UCSD-AML1 (cell line): ENCODE measurements around the gene MAML2.

ENCODE experiments used
- DNase-seq: peaks from one replicate; lab custom pipeline; 2025; ENCODE audit not compliant: unreplicated experiment; lab: John Stamatoyannopoulos, UW

The MAML2 gene

DNA sequence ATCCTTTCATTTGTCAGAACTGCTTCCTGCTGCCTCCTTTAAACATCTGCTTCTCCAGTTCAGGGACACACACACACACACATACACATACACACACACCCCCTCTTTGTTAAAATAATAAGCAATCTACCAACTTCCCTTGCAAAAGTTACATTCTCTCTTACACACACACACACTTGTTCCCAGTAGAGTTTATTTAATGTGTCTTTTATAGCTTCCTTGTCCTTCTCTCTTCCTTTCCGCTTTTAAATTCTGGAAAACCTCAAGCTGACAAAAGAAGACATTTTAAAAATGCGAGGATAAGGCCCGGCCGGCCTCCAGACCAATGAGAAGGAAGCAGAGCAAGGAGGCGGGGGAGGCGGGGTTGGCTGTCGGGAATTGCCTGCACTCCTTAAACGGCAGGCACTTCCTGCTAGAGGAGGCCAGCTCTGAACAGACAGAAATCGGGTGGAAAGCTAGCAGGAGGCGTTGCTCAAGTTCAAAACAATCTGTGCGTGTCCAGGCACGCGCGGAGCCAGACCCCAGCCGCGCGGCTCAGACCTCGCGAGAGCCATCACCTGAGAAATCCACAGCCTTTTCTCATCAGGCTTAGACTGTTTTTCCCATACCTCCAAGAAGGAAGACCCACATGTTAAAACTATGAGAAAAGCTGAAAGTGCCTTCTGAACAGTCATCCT, 99.9 kb downstream of the MAML2 start:
- DNase-seq, result peak; percentile 88

DNA sequence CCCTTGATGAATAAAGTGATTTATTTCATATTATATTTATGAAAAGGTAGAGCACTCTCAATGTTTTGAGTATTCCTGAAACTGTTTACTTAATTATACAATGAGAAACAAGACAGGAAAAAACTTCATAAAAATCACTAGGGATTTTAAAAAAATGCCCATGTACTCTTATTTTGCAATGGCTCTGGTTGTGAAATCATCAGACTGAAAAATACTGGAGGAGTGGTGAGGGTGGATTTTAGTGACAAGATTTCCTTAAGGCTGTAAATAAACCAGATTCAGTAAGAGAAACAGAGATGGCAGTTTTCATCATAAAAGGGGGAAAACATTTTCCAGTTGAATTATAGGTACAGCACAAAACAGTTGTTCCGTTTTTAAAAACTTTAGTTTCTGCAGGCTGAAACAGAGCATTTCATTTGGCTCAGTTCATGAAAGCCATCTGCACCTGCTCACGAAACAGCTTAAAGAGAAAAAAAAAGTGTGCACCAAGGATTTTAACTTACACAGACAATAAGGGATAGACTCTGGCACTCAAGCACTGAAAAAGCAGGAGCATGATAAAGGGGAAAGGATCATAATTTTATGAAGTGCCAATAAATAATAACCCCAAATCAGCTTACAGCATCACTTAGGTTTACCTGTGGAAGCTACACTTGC, 100.7 kb downstream of the MAML2 start:
- no peak for DNase-seq

DNA sequence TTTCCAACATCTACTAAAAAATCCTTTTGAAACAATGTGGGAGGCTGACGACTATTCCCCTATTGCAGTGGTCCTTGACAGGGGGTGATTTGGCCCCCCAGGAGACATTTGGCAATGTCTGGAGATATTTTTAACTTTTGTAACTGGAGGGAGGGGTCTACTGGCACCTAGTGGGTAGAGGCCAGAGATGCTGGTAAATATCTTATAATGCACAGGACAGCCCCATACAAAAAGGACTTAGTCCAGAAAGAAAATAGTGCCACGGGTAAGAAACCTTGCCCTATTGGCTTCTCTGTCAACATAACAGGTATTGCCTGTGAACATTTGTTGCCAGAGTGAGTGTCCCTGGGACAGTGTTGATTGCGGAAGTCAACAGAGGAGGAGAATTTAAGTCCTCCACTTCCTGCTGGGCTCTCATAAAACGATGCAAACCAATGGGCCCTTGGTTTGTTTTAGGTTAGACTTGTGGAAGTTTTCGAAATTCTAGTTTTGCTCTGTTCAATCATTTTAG, 101.6 kb downstream of the MAML2 start:
- no peak for DNase-seq

DNA sequence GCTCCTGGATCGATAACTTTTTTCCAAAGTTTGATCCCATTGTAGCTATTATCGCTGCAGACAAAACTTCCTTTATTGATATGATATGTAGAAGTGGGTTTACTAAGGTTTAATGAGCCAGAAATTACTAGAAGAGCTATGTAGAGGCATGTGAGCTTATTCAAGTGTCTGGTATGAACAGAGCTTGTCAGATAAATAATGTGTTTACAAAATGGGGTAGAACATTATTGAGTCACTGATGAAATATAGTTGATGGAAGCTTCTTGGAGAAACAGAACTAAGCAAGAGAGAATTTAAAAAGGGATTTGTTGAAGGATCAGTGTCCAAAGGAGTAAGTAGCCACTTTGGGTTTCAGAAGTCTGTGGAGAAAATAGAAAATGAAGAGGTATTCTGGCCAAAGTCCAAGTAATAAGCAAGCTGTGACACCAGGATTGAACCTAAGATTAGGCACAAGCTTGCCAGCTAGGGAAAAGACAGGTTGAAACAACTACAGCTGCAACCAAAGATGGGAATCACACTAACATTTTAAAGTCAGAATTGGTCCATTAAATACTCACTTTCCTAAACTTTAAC, 104.3 kb downstream of the MAML2 start:
- DNase-seq, result no peak

DNA sequence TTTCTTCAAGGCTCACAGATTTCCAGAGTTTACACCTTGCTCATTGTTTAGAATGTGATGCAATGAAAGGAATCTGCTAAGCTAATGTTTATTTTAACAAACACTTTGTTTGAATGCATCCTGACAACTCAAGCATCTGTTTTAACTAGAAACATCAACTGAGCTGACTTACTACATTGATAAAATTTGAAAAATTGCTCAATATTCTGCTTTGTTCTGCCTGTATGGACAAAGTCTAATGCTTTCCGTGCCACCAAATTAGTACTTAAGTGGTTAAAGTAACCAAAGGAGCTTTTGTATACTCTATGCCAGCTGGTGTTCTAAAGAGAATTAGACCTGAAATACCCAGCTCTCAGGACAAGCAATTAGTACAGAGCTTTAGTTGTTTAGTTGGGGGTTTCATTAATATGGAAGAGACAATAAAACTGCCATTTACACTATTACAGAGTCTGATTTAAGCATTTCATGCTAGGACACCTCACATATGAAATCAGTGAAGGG, 105.2 kb downstream of the MAML2 start:
- no peak for DNase-seq

DNA sequence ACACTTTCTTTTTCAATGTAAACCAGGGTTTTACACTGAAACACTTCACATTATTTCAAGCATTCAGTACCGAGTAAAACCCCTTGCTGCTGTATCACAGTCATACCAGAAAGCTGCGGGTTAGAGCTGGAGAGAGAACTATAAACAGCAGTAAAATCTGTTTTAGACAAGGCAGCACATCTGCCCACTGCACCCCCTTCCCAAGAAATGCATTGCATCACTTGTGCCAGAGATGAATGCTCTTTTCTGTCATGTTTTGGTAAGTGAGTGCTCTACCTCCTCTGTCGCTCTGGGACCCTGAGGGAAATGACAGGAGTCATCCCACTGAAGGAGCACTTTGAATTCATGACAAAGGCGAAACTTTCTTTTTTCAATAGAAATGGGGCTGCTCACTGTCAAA, 107.2 kb downstream of the MAML2 start:
- no peak for DNase-seq

DNA sequence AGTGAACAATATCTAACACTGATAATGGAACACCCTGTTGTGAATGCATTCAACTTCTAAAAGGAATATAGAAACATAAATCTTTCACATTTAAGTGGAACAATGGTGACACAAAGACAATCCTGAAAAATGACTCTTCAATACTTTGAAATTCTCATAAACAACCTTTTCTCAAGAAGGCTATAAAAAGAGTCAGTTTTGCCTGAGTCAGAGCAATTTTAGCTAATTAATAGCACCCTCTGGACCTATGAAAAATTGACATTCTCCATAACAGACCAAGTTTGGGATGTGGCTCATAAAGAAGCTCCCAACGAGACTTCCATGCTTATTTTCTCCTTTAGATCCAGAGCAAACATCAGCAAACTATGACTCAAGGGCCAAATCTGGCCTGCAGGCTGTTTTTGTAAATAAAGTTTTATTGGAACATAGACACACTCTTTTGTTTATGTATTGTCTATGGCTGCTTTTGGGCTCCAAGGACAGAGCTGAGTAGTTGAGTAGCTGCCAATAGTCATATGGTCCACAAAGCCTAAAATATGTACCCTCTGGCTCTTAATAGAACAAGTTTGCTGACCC, 108.0 kb downstream of the MAML2 start:
- no peak for DNase-seq

DNA sequence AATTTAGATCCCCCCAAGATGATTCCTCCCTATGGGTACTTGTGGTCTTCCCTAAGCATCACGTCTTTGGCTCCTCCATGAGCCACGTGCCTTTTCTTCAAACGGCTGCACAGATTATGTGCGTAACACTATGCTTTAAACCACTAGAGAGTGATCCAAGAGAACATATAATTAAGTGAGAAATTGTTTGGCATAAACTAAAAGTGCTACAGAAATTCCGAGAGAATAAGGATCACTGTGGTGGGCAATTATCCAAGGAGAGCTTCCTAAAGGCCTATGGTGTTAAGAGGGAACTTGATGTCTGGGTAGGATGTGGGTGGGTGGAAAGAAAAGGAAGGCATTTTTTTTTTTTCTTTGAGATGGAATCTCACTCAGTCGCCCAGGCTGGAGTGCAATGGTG, 110.9 kb downstream of the MAML2 start:
- DNase-seq, result no peak

DNA sequence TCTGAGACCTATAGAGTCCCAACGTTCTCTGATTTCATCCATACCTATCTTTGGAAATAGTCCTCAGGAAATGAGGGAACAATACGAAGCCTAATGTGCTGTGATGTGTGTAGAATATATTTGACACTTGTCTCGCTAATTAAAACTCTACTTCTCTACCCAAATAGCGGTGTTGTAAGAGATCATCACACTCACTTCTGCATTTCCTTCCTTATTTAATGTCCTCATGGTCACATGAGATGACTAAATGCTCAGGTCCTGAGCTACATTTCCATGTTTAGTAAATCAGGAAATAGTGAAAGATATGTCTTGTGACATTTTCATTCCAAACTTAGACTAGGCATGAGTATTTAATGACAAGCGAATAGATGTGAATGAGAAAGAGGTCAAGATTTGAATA, 112.3 kb downstream of the MAML2 start:
- DNase-seq, result no peak

DNA sequence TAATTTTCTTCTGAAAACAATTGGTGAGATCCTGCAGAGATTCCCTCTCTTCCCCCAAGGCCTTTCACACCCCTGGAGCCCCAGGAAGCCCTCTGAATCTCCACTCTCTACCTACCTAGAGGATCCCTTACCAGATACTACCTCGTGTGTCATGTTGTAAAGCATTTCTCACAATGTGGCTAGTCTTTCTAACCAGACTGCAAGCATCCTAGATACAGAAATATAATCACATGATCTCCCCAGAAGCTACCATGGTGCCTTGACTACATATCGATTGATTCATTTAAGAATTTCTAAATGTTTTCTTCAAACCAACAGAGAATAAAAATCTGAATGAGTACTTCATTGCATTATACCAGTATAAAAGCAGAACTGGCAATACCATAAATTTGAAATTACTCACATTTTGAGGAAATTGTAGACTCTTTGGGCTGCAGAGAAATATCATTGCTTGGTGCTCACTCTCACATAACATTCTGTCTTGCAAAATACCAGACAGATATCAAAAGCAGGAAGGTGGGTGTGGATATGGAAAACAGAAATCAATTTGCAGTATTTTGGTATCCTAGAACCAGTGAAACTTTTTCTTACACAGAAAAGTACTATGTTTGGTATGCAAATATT, 113.5 kb downstream of the MAML2 start:
- no peak for DNase-seq

DNA sequence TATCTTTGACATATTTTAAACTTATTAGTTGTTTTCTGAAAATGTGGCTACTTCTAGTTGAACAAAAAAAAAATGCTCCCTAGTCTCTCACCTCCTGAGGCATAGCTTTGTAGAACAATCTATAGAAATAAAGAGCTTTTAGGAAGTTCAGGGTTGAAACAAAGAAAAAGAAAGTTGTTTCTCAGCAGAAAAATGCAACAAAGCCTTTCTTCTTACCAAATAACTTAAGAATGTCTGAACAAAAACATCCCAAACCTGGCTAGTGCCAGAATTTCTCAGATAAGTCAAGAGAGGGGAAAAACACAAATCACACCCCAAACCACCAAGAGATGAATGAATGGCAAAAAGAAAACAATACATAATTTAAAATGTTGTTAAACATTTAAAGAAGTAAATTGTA, 114.1 kb downstream of the MAML2 start:
- DNase-seq, result no peak

DNA sequence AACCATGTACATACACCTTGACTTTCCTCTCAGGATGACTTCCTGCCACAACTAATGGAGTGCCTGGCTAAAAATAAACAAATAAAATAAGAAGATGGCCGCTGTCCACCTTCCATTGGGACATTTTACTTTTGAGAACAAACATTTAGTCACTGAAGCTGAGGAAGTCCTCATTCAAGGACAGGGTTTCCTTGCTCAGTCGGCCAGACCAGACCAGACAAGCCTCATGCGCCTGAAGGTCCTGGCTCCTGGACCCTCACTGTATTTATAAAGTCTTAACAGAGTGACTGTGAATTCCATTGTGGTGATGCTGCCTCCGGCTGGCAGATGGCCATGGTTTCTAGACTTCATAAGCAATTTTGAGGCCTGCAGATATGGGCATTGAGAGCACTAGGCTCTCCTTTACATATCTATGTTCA, 114.5 kb downstream of the MAML2 start:
- DNase-seq, result no peak

DNA sequence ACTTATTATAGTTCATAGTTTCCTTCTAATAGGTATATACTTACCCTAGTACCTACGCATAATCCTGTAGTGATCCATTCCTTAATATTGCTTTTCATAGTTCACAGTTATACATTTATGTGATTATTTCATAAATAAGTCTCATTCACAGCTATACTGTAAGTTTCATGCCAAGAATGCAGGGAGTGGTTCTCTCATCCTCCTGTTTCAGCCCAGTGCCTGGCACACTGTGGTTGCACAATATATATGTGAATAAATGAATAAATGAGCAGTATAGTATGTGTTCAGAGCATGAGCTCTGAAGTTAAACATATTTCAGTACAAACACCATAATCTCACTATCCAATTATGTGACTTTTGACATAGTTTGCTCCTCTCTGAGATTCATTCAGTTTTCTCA, 115.8 kb downstream of the MAML2 start:
- no peak for DNase-seq

DNA sequence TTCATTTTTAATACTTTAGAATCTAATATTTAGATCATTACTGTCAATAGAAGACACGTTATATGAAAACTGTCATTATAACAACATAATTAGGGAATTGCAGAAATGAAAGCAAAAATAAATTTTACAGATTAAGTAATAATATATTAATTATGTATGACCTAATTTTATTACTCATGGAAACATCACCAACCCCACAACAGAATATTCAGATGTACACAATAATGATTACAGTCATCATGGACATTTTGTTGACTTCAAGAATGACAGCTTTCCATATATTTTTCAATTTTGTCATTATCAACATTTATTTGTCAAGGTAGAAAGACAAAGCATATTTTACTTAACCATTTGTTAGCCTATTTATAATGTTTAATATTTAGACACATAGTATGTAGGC, 119.9 kb downstream of the MAML2 start:
- DNase-seq, result no peak

DNA sequence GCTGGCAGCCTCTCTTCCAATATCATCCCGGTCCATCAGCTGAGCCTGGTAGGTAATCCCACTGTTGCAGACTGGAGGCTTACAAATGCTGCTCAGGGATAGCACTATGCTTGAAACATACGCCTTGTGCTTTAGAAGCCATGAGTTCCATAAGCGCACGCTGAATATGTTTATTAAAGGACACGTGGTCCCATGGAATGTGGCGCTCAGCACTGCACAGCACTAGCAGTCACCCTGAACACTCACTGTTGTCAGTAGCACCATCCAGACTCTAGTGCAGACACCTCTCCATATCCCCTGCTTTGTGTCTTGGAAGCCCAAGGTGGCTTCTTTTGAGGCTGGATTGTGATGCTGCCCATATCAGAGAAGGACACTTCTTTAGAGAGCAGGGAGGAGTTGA, 120.9 kb downstream of the MAML2 start:
- DNase-seq, result no peak

DNA sequence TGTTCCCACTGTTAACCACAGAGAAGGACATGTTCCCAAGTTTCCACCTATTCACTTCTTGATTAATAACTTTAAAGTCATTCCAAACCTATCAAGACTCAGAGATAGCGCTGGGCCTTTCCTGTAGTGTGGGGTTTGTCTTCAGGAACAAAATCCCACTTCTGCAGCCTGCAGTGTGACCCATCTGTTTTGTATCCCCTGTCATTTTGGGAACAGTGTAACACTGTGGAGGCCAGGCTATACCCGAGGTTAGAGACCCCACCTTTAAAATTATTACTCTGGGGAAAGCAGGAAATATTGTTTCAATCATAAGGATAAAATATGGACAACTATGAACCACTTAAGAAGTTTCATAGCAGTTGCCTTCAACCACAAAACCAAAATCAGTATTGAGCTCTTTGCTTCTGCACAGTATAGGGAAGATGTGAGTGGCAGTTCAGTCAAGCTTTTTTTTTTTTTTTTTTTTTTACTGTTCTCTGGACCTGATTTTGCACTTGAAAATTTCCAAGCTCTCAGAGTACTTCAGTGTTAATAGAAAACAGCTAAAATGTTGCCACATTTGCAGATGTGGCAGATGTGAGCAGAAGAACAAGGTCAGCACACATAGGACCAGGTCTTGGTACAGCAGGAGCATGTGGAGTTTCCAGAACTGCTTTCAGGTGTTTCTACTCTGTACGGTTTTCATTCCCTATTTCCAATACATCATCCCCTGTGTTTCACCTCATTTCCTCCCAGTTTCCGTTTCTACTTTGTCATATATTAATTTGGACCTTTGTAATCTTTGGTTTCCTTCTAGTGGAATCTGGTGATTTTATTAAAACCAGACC, 121.5 kb downstream of the MAML2 start:
- no peak for DNase-seq

DNA sequence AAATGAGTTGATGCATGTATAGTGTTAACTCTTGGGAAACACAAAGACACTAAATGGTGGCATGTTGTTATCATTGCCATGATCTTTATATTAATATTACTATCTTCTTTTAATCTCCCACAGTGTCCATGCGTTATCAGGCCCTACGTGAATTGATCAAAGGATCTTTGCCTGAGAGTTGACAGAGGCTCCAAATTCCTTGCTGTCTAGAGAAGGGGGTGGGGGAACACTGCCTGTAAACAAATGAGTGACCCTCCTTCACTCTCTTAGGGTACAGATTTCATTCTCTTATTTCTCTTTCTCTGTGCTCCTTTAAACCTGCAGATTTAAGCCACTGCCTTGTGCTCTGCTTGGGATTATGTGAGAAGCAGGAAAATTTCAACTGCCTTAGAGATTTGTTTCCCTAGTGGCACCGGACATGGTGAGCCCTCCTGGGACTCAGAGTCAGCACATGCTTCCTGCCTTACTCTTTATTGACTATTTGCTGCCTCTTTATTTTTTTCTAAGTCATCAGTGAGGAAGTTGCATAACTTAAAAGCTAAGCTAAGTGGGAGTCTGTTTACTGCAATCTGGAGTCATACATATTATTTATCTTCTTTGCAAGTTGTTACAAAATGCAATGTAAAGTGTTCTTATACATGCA, 122.9 kb downstream of the MAML2 start:
- DNase-seq, result peak; percentile 23

DNA sequence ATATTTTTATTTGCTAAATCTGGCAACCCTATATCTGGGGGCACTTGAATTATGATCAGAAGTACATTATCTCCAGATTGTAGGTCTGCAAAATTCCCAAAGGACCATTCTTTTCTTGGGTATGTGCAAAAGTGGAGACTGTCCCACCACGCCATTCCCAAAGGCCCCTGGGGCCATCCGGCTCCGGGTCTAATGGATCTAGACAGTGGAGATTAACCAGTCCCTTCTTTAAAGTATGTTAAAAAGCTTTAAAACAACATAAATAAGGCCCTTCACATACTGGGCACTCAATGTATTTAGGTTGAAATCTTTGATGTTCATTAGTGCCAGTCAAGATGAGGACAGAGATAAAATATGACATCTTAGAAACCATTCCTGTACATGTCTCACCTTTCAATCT, 124.1 kb downstream of the MAML2 start:
- DNase-seq, result no peak

DNA sequence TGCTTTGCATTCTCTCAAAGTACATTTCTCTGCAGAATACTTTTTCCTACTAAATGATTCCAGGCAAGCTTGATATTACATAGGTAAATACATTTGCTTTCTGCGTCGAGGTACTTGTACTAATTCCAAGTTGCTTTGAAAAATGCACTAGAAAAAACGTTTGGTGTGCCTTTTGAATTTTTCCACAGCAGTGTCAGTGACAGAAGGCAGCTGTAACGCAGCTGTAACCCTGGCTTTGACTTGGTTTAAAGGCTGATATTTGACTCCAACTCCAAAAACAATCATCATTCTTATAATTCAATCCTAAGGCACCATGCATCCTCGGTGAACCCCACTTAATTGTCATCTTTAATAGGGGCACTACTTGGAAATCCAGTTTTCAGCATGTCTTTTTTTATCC, 125.0 kb downstream of the MAML2 start:
- DNase-seq, result no peak

DNA sequence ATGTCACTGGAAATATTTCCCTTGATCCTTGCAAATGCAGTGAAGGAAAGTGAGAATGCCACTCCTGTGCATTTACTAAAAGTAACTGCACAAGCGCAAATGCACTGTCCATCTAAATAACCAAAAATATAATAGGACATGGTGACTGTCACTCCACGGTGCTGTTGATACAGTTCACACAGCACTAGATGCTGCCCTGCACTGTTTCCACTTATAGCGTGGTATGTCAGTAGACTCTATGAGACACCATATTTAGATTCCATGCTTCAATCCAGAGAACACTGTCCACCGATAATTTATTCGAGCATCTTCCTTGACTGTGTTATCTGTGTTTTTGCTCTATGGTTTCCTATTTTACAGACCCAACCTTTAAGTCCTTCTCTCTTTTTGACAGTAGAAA, 125.8 kb downstream of the MAML2 start:
- DNase-seq, result no peak
